Astrocyte of the cerebellum (primary cell): ENCODE measurements around the gene NDUFS6.

Experiments used
- DNase-seq: peaks from one replicate; pipeline ENCODE4 v3.0.0-alpha.2; 2011; ENCODE audit warnings: low read depth
- H3K4me3 ChIP-seq: 2 replicates; pipeline ENCODE4 v1.5.1; 2011; ENCODE audit warnings: mild to moderate bottlenecking, low read depth, low read length, moderate library complexity
- CTCF ChIP-seq: IDR thresholded peaks from 2 replicates; pipeline ENCODE4 v1.5.1; 2012; ENCODE audit warnings: low read length, low read depth, moderate library complexity, mild to moderate bottlenecking; ENCODE audit errors: missing control alignments
- in situ Hi-C: cut with HindIII; loops from 2 replicates; pipeline ENCODE4 v1.10.0; 2017; ENCODE audit warnings: low sequenced_read_pairs

Gene NDUFS6

GRCh38 chr5:1761453-1761755, 39.8 kb upstream of the NDUFS6 start:
- DNase-seq: no peak
- in situ Hi-C loops: no loop called here
- H3K4me3 ChIP-seq: no peak overlapping the region
- no peak for TF ChIP-seq CTCF

- in situ Hi-C loops: no loop called here
- no peak for DNase-seq
- no peak overlapping the region for H3K4me3 ChIP-seq
- no peak for TF ChIP-seq CTCF
Observed at GRCh38 chr5:1762121-1762882, 38.9 kb upstream of the NDUFS6 start.

GRCh38 chr5:1762883-1763547, 38.2 kb upstream of the NDUFS6 start:
- in situ Hi-C loops: no loop called here
- no peak overlapping the region for H3K4me3 ChIP-seq
- no peak for TF ChIP-seq CTCF
- no peak for DNase-seq

GRCh38 chr5:1763548-1763911, 37.7 kb upstream of the NDUFS6 start:
- peak; percentile 57 for DNase-seq

GRCh38 chr5:1763960-1764605, 37.1 kb upstream of the NDUFS6 start:
- no peak for DNase-seq
- no peak for TF ChIP-seq CTCF
- no peak overlapping the region for H3K4me3 ChIP-seq
- in situ Hi-C loops: no loop called here

More at GRCh38 chr5:1763548-1763911, 37.7 kb upstream of the NDUFS6 start:
- TF ChIP-seq CTCF: peak; percentile 93
- in situ Hi-C loops: no loop called here
- no peak overlapping the region for H3K4me3 ChIP-seq

- no peak overlapping the region for H3K4me3 ChIP-seq
- in situ Hi-C loops: no loop called here
- DNase-seq: no peak
Observed at GRCh38 chr5:1764606-1764960, 36.6 kb upstream of the NDUFS6 start.

More at GRCh38 chr5:1764606-1764960, 36.6 kb upstream of the NDUFS6 start:
- TF ChIP-seq CTCF: no peak
